WI38 (cell line): ENCODE results near the gene GPA33.

ENCODE experiments used
- H3K4me3 ChIP-seq: 2 replicates; pipeline ENCODE4 v1.5.1; 2011; ENCODE audit warnings: low read depth, mild to moderate bottlenecking, control low read depth, low read length
- CTCF ChIP-seq: IDR thresholded peaks from 2 replicates; pipeline ENCODE4 v1.5.1; 2012; ENCODE audit warnings: low read depth, mild to moderate bottlenecking, control low read depth, low read length

Gene GPA33

GRCh38 chr1:167077868-167078210 is 12.3 kb downstream of the GPA33 start:
- no peak for TF ChIP-seq CTCF
- no peak overlapping the region for H3K4me3 ChIP-seq

GRCh38 chr1:167077128-167077867 is 12.9 kb downstream of the GPA33 start:
- TF ChIP-seq CTCF, result no peak
- no peak overlapping the region for H3K4me3 ChIP-seq

- no peak overlapping the region for H3K4me3 ChIP-seq
- no peak for TF ChIP-seq CTCF
Observed at GRCh38 chr1:167076136-167076710, 14.0 kb downstream of the GPA33 start.

- no peak for TF ChIP-seq CTCF
- no peak overlapping the region for H3K4me3 ChIP-seq
Observed at GRCh38 chr1:167071286-167071685, 18.9 kb downstream of the GPA33 start.

GRCh38 chr1:167068761-167069160 is 21.4 kb downstream of the GPA33 start:
- no peak overlapping the region for H3K4me3 ChIP-seq
- TF ChIP-seq CTCF, result no peak

GRCh38 chr1:167067904-167068303 is 22.3 kb downstream of the GPA33 start:
- TF ChIP-seq CTCF, result no peak
- H3K4me3 ChIP-seq, result no peak overlapping the region

- TF ChIP-seq CTCF, result peak; percentile 91
- peak overlapping the region; percentile 27; the same call in 1 of the 2 replicates for H3K4me3 ChIP-seq
Observed at GRCh38 chr1:167066333-167067122, 23.6 kb downstream of the GPA33 start.
